Measurements from ENCODE around the gene PSME3. TPM values are rescaled to one million over a fixed set of nuclear protein-coding genes. Genes with fewer than 3 reads are reported as not detected.

The PSME3 gene
- total RNA-seq, 1 experiment from 2014 or later: 107 TPM

DNA sequence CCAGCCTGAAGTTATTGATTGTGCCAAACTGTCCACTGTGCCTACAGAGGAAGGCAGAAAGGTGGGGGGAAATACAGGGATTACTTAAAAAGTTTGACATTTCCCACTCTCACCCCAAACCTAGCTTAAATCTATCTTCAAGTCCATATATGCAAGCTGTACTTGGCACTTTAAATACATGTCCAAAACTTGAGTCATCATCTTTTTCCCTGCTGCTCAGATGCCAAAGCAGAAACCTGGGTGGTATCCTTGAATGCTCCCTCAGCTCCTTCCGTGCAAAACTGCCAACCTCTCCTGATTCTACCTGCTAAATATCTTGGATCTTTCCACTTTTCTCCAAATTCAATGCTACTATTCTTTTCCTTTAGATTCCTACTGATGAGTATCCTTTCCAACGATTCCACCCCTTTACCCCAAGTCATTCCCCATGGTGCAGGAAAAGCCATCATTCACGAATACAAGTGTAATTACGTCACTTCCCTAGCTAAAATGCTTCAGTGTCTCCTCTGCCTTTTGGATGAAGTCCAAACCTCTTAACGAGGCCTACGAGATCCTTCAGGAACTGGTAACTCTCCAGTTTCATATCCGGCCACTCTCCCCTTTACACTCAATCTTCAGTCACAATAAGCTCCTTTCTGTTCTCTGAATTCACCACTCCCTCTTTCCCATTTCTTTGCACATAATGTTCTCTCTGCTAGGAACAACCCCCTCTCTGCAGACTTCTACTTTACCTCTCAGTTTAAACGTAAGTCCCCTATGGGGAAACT, 18.4 kb upstream of the PSME3 start:
- ChIA-PET CTCF (no interaction called here), POLR2A (ENCODE audit: unreplicated experiment) (no interaction called here)
- Histone ChIP-seq H3K27me3 (ENCODE audit: low read length) (no peaks in the 10 kb centered on the region), H3K9ac (ENCODE audit: low read length) (no peak overlapping the region), H3K9me3 (ENCODE audit: low read length) (no peaks in the 10 kb centered on the region), H3K27ac (ENCODE audit: low read length) (no peak overlapping the region), H2AFZ (ENCODE audit: low read length) (no peak overlapping the region), H3K36me3 (ENCODE audit: low read depth, low read length) (peaks cover 39% of the 10 kb centered on the region), H3K9me2 (replicated peaks; ENCODE audit: low read length) (no peaks in the 10 kb centered on the region), H3K4me3 (ENCODE audit: low read length) (no peak overlapping the region), H4K20me1 (ENCODE audit: low read length) (no peaks in the 10 kb centered on the region), H3F3A (ENCODE audit: low read length, unreplicated experiment) (no peaks in the 10 kb centered on the region), H3K4me1 (ENCODE audit: insufficient read depth, low read length) (no peaks in the 10 kb centered on the region), H3K4me2 (ENCODE audit: low read length) (no peak overlapping the region), H3K79me2 (ENCODE audit: low read length) (no peaks in the 10 kb centered on the region)
- ATAC-seq (no peak), DNase-seq (no peak)
- intact Hi-C loops (cut with micrococcal nuclease): no loop called here
- TF ChIP-seq EZH2 (IDR thresholded peaks at IDR 0.05; ENCODE audit: low read length, unreplicated experiment) (no peak), EZH2phosphoT487 (IDR thresholded peaks at IDR 0.05; ENCODE audit: borderline replicate concordance, low read length) (no peak)
- TF ChIP-seq, protein P1, sequence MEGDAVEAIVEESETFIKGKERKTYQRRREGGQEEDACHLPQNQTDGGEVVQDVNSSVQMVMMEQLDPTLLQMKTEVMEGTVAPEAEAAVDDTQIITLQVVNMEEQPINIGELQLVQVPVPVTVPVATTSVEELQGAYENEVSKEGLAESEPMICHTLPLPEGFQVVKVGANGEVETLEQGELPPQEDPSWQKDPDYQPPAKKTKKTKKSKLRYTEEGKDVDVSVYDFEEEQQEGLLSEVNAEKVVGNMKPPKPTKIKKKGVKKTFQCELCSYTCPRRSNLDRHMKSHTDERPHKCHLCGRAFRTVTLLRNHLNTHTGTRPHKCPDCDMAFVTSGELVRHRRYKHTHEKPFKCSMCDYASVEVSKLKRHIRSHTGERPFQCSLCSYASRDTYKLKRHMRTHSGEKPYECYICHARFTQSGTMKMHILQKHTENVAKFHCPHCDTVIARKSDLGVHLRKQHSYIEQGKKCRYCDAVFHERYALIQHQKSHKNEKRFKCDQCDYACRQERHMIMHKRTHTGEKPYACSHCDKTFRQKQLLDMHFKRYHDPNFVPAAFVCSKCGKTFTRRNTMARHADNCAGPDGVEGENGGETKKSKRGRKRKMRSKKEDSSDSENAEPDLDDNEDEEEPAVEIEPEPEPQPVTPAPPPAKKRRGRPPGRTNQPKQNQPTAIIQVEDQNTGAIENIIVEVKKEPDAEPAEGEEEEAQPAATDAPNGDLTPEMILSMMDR (conservative IDR thresholded peaks at IDR 0.05; ENCODE audit: low read depth, low read length): no peak
- BruUV-seq (replicated peaks): no TSS peak

GRCh38 chr17:42817866-42818265, 15.3 kb upstream of the PSME3 start:
- Histone ChIP-seq H3F3A (ENCODE audit: low read length, unreplicated experiment) (no peaks in the 10 kb centered on the region), H3K36me3 (ENCODE audit: low read depth, low read length) (peaks cover 40% of the 10 kb centered on the region), H3K4me1 (ENCODE audit: insufficient read depth, low read length) (no peaks in the 10 kb centered on the region), H3K27ac (ENCODE audit: low read length) (no peak overlapping the region), H2AFZ (ENCODE audit: low read length) (no peak overlapping the region), H3K9ac (ENCODE audit: low read length) (no peak overlapping the region), H3K9me3 (ENCODE audit: low read length) (no peaks in the 10 kb centered on the region), H3K9me2 (replicated peaks; ENCODE audit: low read length) (no peaks in the 10 kb centered on the region), H3K27me3 (ENCODE audit: low read length) (no peaks in the 10 kb centered on the region), H4K20me1 (ENCODE audit: low read length) (no peaks in the 10 kb centered on the region), H3K79me2 (ENCODE audit: low read length) (peaks cover 10% of the 10 kb centered on the region), H3K4me2 (ENCODE audit: low read length) (no peak overlapping the region), H3K4me3 (ENCODE audit: low read length) (no peak overlapping the region)
- ChIA-PET CTCF (no interaction called here), POLR2A (ENCODE audit: unreplicated experiment) (no interaction called here)
- no peak for DNase-seq
- no TSS peak for BruUV-seq (replicated peaks)
- no peak for ATAC-seq
- TF ChIP-seq EZH2 (IDR thresholded peaks at IDR 0.05; ENCODE audit: low read length, unreplicated experiment) (no peak), EZH2phosphoT487 (IDR thresholded peaks at IDR 0.05; ENCODE audit: borderline replicate concordance, low read length) (no peak)
- TF ChIP-seq, protein P1 (conservative IDR thresholded peaks at IDR 0.05; ENCODE audit: low read depth, low read length): no peak
- intact Hi-C loops (cut with micrococcal nuclease): no loop called here

DNA sequence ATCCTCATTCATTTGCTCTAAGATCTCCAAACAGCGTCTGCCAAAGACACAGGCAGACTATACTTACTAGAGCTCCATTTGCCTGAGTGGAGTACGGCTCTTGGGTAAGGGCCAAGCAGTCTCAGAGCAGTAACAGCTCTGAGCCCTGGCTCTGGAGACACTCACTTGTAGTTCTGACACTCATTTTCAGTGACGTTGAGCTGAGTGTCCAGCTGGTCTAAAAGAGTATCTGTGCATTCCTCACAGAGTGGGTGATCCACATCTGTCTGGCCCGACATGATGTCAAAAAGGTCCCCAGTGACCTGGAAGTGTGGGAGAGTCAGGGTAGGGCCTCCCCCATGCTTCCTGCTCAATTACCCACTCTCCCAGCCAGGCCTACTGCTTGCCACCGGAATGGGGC, 14.8 kb upstream of the PSME3 start:
- Histone ChIP-seq H3F3A (ENCODE audit: low read length, unreplicated experiment) (no peaks in the 10 kb centered on the region), H3K4me3 (ENCODE audit: low read length) (no peak overlapping the region), H3K79me2 (ENCODE audit: low read length) (peaks cover 15% of the 10 kb centered on the region), H3K27me3 (ENCODE audit: low read length) (no peaks in the 10 kb centered on the region), H3K4me1 (ENCODE audit: insufficient read depth, low read length) (no peaks in the 10 kb centered on the region), H3K36me3 (ENCODE audit: low read depth, low read length) (peaks cover 40% of the 10 kb centered on the region), H3K9ac (ENCODE audit: low read length) (no peak overlapping the region), H3K27ac (ENCODE audit: low read length) (no peak overlapping the region), H3K9me2 (replicated peaks; ENCODE audit: low read length) (no peaks in the 10 kb centered on the region), H4K20me1 (ENCODE audit: low read length) (no peaks in the 10 kb centered on the region), H3K4me2 (ENCODE audit: low read length) (no peak overlapping the region), H2AFZ (ENCODE audit: low read length) (no peak overlapping the region), H3K9me3 (ENCODE audit: low read length) (no peaks in the 10 kb centered on the region)
- TF ChIP-seq EZH2 (IDR thresholded peaks at IDR 0.05; ENCODE audit: low read length, unreplicated experiment): no peak
- TF ChIP-seq, protein P1 (conservative IDR thresholded peaks at IDR 0.05; ENCODE audit: low read depth, low read length): no peak
- TF ChIP-seq EZH2phosphoT487 (IDR thresholded peaks at IDR 0.05; ENCODE audit: borderline replicate concordance, low read length): no peak
- ChIA-PET CTCF (no interaction called here), POLR2A (ENCODE audit: unreplicated experiment) (no interaction called here)
- BruUV-seq (replicated peaks): no TSS peak
- DNase-seq (no peak), ATAC-seq (no peak)
- intact Hi-C loops (cut with micrococcal nuclease): no loop called here
